ENCODE data around the gene PPP4R4.

PPP4R4 gene

GRCh38 chr14:94181835-94182234 lies 7.7 kb downstream of the PPP4R4 start:
- Histone ChIP-seq H3K9me3 (ENCODE audit: low read length) (no peaks in the 10 kb centered on the region), H3K79me2 (ENCODE audit: insufficient read depth, low read length) (no peaks in the 10 kb centered on the region), H3K9ac (ENCODE audit: low read length) (no peak overlapping the region), H3K9me2 (ENCODE audit: low read depth, low read length) (no peaks in the 10 kb centered on the region), H3K4me2 (ENCODE audit: low read length) (no peak overlapping the region), H3K27me3 (ENCODE audit: insufficient read depth, low read length) (no peaks in the 10 kb centered on the region), H3K4me1 (ENCODE audit: insufficient read depth, low read length, severe bottlenecking) (no peaks in the 10 kb centered on the region), H3K36me3 (ENCODE audit: insufficient read depth, low read length) (no peaks in the 10 kb centered on the region), H3K4me3 (ENCODE audit: low read depth, low read length, poor library complexity, severe bottlenecking) (no peak overlapping the region), H3F3A (ENCODE audit: insufficient read depth, low read length) (no peaks in the 10 kb centered on the region), H2AFZ (ENCODE audit: low read length) (no peak overlapping the region), H3K27ac (ENCODE audit: low read depth, low read length, poor library complexity, severe bottlenecking) (no peak overlapping the region), H4K20me1 (ENCODE audit: insufficient read depth, low read length) (no peaks in the 10 kb centered on the region)
- TF ChIP-seq CTCF (IDR thresholded peaks at IDR 0.05; ENCODE audit: low read length) (no peak), EZH2 (IDR thresholded peaks at IDR 0.05; ENCODE audit: borderline replicate concordance, low read length) (no peak)

DNA sequence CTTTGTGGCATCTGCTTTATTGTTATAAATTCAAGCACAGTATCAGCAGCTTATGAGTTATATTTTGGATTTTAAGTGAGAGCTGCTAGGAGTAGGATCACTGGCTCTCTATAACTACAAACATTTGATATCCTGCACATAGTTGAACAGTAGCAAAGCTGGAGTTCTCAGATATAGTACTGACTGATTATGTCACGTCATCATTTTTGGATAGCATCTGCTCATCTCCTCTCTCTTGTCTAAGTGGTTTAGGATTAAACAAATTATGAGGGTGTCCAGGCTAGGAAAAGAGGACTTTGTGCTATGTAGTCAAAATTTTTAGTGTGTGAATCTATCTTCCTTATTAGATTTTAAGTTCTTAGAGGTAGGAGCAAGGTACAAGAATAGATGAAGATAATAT lies 18.4 kb downstream of the PPP4R4 start:
- H4K20me1 ChIP-seq (ENCODE audit: insufficient read depth, low read length) = no peaks in the 10 kb centered on the region
- no peaks in the 10 kb centered on the region for H3K4me1 ChIP-seq (ENCODE audit: insufficient read depth, low read length, severe bottlenecking)
- H3K4me3 ChIP-seq (ENCODE audit: low read depth, low read length, poor library complexity, severe bottlenecking) = no peak overlapping the region
- no peaks in the 10 kb centered on the region for H3K9me3 ChIP-seq (ENCODE audit: low read length)
- no peaks in the 10 kb centered on the region for H3K79me2 ChIP-seq (ENCODE audit: insufficient read depth, low read length)
- no peak overlapping the region for H3K27ac ChIP-seq (ENCODE audit: low read depth, low read length, poor library complexity, severe bottlenecking)
- H3K9ac ChIP-seq (ENCODE audit: low read length) = no peak overlapping the region
- TF ChIP-seq EZH2 (IDR thresholded peaks at IDR 0.05; ENCODE audit: borderline replicate concordance, low read length) (no peak), CTCF (IDR thresholded peaks at IDR 0.05; ENCODE audit: low read length) (no peak)
- no peaks in the 10 kb centered on the region for H3F3A ChIP-seq (ENCODE audit: insufficient read depth, low read length)
- H3K27me3 ChIP-seq (ENCODE audit: insufficient read depth, low read length) = no peaks in the 10 kb centered on the region
- H3K36me3 ChIP-seq (ENCODE audit: insufficient read depth, low read length) = no peaks in the 10 kb centered on the region
- H2AFZ ChIP-seq (ENCODE audit: low read length) = no peak overlapping the region
- no peak overlapping the region for H3K4me2 ChIP-seq (ENCODE audit: low read length)
- H3K9me2 ChIP-seq (ENCODE audit: low read depth, low read length) = no peaks in the 10 kb centered on the region

DNA sequence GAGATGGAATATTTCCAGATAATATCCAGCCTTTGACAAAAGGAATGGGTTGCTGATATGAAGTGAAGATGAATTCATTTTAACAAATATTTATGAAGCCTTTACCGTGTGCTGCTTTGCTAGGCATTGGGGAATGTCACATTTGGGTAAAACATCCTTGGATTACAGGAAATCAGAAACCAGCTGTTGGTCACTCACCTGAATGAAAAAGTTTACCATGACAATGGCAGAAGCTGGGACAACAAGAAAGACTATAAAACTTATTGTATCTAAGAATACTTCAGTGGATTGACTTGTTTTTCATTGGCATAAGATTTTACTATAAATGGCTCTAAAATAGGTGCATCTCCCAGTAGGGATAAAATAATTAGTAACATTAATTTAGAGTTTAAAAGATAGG lies 19.7 kb downstream of the PPP4R4 start:
- H3K9me2 ChIP-seq (ENCODE audit: low read depth, low read length) = no peaks in the 10 kb centered on the region
- no peak overlapping the region for H3K4me2 ChIP-seq (ENCODE audit: low read length)
- no peaks in the 10 kb centered on the region for H3K36me3 ChIP-seq (ENCODE audit: insufficient read depth, low read length)
- no peak for TF ChIP-seq CTCF (IDR thresholded peaks at IDR 0.05; ENCODE audit: low read length)
- TF ChIP-seq EZH2 (IDR thresholded peaks at IDR 0.05; ENCODE audit: borderline replicate concordance, low read length) = no peak
- H3K4me1 ChIP-seq (ENCODE audit: insufficient read depth, low read length, severe bottlenecking) = no peaks in the 10 kb centered on the region
- H4K20me1 ChIP-seq (ENCODE audit: insufficient read depth, low read length) = no peaks in the 10 kb centered on the region
- no peaks in the 10 kb centered on the region for H3K9me3 ChIP-seq (ENCODE audit: low read length)
- H3F3A ChIP-seq (ENCODE audit: insufficient read depth, low read length) = no peaks in the 10 kb centered on the region
- H3K9ac ChIP-seq (ENCODE audit: low read length) = no peak overlapping the region
- no peaks in the 10 kb centered on the region for H3K27me3 ChIP-seq (ENCODE audit: insufficient read depth, low read length)
- H2AFZ ChIP-seq (ENCODE audit: low read length) = no peak overlapping the region
- H3K27ac ChIP-seq (ENCODE audit: low read depth, low read length, poor library complexity, severe bottlenecking) = no peak overlapping the region
- H3K4me3 ChIP-seq (ENCODE audit: low read depth, low read length, poor library complexity, severe bottlenecking) = no peak overlapping the region
- H3K79me2 ChIP-seq (ENCODE audit: insufficient read depth, low read length) = no peaks in the 10 kb centered on the region

All from OCI-LY1 (cell line).